Measurements from ENCODE around the gene HOXB3.

GRCh38 chr17:48502312-48502711 is 87.7 kb downstream of the HOXB3 start:
- no peak for TF ChIP-seq POLR2A (IDR thresholded peaks at IDR 0.05; ENCODE audit: low read depth)
- TF ChIP-seq CTCF (IDR thresholded peaks at IDR 0.05), result no peak
